AG20443 (cell line): Measurements from ENCODE around the gene CRKL.
A peak's percentile ranks its signal among the peaks of the same experiment; 100 is the strongest.
"Not testable (repeated sequence)": the region's sequence is repeated elsewhere in the genome, so short reads cannot be mapped to it uniquely, and the experiment has no call there.

Experiments used
- DNase-seq: peaks from one replicate; pipeline ENCODE4 v3.0.0; 2012; ENCODE audit warnings: low spot score, mixed read lengths

CRKL gene

DNA sequence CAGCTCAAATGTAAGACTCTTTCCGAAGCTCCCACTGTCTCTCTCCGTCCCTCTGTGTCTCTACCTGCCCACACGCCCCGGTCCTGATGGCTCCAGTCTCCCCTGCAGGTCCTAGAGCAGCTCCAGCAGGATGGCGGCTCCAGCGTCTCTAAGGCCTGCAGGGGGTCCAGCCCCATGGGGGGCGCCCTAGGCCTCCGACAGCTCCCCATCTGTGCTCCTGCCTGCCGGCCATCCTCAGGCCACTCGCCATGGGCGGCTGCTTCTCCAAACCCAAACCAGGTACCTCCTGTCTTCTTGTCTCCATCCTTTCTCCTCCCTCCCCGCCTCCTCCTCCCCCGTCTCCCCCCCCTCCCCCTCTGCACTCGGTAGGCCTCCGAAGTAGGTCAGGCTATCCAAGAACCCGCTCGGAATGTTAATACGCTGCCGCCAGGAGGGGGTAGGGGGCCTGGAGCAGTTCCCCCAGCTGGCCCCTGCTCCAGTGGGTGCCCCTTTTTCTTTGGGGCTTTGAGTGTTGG is 50.5 kb downstream of the CRKL start:
- no peak for DNase-seq

DNA sequence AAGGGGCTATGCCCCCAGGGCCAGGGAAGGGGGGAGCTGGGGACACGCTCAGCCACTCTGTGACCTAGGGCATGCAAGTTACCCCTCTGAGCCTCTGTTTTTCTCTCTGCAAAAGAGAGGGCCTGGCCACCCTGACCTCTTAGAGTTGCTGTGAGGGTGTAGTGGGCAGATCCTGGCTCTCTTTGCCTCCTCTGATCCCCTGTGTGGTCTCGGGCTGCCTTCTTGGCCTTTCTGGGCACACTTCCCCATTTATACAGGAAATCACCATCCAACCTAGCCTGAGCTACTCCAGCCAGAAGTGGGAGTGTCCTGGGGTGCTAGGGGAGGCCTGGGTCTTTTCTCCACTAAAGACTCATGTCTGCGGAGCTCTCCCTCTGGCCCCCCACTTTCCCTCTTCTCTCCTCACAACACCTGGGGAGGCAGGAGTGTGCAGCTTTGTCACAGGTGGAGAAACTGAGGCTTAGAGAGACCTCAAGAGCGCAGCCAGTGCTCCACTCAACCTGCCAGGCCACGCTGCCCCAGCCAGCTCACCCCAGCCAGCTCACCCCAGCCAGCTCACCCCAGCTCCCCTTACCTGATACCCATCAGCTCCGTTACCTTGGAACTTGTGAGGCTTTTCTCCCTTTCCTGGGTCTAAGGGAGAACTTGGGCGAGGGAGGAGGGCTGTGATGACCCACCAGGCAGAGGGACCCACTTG is 51.2 kb downstream of the CRKL start:
- DNase-seq: no peak

DNA sequence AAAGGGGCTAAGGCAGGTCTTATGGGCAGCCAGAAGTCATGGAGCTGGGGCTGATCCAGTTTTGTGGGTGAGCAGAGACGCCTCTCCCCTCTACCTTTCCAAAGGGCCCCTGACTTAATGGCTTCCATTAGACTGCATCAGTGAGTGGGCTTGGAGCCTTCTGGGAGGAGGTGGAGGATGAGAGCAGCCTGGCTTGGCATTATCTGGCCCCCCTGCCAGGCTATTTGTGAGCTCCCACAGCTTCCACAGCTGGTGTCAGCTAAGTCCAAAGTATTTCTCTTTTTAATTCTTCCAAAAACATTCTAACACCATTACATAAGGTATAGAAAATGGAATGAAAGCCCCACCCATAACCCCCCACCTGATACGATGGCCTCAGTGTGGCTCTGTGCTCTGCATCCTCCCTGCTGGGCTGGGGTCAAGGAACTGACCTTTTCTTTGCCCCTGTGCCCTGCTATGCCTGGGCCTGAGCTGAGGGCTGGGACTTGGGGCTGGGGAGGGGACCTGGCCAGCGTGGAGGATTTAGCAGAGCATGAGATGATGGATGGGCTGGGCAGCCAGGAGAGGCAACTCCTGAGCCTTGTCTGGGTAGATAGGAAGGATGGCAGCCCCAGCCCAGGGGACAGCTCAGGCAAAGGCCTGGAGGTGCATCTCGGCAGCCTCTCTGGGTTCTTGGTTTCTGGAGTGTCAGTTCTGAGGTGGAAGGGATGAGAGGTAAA is 53.9 kb downstream of the CRKL start:
- DNase-seq: no peak

DNA sequence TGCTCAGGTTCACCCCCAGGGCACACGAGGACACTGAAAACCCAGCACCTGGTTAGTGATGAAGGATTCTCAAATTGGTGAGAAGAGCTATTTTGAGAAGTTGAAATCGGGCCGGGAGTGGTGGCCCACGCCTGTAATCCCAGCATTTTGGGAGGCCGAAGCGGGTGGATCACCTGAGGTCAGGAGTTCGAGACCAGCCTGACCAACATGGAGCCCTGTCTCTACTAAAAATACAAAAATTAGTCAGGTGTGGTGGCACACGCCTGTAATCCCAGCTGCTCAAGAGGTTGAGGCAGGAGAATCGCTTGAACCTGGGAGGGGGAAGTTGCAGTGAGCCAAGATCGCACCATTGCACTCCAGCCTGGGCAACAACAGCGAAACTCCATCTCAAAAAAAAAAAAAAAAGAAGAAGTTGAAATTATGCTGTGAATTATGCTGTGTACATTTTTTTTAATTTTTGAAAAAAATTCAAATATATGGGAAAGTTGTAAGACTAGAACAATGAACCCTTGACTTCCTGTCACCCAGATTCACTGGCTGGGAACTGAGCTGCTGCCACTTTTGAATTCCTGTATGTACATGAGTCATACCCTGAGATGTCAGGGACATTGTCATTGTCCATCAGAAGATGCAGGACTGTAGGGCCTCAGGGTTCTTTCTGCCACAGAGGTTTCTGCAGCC is 54.9 kb downstream of the CRKL start:
- not testable (repeated sequence) for DNase-seq

DNA sequence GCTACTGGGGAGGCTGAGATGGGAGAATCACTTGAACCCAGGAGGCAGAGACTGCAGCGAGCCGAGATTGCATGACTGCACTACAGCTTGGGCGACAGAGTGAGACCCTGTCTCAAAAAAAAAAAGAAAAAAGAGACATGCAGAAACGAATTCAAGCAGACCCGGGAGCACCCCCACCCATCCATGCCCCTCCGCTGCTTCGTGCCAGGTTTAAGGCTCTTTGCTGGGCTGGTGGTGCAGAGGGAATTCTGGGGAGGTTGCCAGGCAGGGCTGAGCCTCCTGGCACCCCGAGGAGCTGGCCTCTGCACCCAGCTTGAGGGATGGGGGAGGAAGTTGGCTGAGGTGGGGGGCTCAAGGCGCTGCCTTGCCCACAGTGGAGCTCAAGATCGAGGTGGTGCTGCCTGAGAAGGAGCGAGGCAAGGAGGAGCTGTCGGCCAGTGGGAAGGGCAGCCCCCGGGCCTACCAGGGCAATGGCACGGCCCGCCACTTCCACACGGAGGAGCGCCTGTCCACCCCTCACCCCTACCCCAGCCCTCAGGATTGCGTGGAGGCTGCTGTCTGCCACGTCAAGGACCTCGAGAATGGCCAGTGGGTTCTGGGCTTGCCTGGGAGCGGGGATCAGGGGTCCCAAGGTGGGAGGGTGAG is 55.8 kb downstream of the CRKL start:
- DNase-seq: no peak

DNA sequence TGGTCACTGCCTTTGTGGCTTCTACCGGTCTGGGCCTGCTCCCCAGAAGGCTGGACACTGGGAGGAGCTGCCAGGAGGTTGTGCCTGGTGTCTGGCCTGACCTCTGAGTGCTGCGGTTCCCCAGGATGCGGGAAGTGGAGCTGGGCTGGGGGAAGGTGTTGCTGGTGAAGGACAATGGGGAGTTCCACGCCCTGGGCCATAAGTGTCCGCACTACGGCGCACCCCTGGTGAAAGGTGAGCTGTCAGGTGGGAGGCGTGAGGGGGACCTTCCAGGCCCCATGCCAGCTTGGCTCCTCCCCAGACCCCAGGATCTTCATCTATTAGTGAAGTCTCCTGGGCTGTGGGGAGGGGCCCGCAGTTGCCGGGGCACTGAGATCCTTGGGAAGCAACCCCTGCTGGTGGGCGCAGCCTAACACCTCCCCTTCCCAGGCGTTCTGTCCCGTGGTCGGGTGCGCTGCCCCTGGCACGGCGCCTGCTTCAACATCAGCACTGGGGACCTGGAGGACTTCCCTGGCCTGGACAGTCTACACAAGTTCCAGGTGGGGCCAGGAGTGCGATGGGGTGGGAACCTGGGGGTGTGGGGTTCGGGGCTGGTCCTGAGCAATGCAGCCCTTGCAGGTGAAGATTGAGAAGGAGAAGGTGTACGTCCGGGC is 56.6 kb downstream of the CRKL start:
- DNase-seq: no peak

DNA sequence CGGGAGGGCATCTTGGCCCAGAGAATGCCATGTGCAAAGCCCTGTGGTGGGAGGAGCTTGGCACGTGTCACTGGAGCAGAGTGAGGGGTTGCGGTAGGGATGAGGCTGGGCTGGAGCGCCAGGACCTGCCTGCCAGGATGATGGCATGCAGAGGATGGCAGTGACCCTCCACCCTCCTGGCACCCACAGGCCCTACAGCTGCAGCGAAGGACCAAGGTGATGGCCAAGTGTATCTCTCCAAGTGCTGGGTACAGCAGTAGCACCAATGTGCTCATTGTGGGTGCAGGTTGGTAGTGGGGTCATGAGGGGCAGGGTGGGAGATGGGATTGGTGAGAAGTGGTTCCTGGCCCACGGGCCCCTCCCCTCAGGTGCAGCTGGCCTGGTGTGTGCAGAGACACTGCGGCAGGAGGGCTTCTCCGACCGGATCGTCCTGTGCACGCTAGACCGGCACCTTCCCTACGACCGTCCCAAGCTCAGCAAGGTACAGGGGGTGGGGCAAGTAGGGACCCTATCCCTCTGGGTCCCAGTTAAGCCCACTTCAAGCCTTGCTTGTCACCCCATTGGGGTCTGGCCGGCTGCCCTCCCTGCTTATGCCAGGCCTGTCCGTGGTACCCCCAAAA is 57.2 kb downstream of the CRKL start:
- DNase-seq: no peak

DNA sequence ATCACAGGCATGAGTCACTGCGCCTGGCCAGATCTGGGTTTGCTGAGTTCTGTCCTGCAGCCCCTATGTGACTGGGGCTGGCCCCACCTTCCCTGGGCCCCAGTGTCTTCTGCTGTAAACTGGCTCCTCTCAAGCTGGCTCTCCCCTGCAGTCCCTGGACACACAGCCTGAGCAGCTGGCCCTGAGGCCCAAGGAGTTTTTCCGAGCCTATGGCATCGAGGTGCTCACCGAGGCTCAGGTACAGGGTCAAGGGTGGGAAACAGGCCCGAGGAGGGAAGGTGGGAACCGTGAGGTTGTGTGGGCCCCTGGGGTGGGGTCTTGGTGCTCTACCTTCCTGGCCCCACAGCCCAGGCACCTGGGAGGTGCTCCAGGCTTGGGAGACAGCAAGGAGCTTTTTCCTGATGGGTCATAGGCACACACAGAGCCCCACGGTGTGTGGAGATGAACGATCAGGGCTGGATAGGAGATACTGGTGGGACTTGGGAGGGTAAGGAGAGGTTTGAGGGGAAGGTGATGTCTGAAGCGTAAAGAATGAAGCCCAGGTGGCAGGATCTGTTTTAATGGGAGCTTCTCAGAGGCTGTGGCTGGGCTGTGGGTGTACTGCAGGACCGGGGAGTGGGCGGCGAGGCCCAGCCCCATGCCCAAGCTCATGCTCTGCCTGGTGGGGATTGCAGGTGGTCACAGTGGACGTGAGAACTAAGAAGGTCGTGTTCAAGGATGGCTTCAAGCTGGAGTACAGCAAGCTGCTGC is 58.5 kb downstream of the CRKL start:
- DNase-seq: no peak

DNA sequence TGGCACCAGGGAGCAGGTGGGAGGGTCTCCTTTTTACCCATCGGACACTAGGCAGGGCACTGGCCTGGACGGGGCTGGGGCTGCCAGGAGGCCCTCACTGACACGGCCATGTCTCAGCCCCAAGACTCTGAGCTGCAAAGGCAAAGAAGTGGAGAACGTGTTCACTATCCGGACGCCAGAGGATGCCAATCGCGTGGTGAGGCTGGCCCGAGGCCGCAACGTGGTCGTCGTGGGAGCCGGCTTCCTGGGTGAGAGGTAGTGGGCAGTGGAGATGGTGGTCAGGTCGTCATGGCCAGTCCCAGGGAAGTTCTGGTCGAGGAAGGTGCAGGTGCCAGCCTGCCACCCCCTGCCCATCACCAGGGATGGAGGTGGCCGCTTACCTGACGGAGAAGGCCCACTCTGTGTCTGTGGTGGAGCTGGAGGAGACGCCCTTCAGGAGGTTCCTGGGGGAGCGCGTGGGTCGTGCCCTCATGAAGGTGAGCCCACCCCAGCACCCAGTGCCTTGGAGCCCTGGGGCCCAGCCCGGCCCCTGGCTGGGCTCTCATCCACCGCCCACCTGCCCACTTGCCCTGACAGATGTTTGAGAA is 59.2 kb downstream of the CRKL start:
- no peak for DNase-seq

DNA sequence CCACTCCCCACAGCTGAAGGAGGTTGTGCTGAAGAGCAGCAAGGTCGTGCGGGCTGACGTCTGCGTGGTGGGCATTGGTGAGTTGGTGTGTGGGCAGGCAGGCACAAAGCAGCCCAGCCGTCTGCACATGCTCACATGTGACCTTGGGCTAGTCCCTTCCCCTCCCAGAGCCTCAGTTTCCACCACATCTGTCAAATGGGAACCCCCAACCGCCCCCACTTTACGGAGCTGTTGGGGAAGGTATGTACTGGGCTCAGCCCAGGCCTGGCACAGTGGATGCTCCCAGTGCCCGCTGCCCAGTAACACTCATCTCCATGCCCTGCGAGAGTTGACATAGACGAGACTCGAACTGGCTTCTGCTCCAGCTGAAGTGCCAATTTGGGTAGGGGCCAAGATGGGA is 59.8 kb downstream of the CRKL start:
- DNase-seq: no peak

DNA sequence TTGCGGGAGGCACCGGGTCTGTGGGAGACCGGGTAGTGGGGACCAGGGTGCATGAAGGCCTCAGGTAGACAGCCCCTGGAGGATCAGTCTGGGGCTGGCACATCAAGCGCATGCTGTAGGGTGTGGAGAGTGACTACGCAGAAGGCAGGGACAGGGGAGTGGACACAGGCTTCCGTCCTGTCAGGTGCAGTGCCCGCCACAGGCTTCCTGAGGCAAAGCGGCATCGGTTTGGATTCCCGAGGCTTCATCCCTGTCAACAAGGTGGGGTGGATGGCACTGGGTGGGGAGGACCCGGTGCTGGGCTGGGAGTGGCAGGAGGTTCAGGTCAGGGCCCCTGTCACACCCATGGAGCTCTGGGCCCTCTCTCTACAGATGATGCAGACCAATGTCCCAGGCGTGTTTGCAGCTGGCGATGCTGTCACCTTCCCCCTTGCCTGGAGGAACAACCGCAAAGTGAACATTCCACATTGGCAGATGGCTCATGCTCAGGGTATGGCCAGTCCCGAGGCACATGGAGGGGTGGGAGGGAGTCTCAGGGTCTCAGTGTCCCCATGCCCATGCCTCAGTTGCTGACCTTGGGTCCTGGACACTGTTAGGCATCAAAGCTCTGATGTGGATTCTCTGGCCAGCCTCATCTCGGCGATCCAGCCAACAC is 60.4 kb downstream of the CRKL start:
- no peak for DNase-seq

DNA sequence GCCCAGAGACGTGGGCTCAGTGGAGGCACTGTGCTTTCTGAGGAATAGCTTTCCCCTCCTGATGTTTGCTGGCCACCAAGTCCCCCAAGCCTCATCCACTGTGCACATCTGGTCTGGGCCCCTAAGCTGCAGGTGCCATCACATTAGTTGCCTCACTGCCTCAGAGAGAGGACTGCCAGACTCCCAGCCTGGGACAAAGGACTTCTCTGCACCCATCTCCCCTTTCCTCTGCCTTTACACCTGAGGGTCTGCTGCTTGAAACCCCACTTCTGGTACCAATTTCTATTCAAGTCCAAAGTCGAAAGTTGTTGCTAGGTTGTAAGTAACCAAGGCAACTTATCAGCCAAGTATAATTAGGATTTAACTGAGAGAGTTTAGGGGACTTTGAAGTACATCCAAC is 61.2 kb downstream of the CRKL start:
- DNase-seq: no peak

DNA sequence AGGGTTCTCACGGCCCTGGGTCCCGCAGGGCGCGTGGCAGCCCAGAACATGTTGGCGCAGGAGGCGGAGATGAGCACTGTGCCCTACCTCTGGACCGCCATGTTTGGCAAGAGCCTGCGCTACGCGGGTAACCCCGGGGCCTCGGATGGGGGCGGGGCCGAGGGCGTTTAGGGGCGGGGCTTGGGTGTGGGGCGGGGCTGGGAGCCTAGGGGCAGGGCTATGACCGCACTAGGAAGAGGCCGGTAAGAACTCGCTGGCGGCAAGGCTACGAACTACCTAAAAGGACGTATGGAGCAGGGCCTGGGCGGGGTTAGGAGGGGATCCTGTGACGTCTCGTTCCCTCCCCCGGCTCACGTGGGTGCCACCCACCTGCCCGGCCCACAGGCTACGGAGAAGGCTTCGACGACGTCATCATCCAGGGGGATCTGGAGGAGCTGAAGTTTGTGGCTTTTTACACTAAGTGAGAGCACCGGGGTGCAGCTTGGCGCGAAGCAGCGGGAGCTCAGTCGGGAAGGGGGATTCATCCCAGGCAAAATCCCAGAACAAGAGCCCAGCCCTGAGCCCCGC is 62.1 kb downstream of the CRKL start:
- DNase-seq: peak; percentile 75

DNA sequence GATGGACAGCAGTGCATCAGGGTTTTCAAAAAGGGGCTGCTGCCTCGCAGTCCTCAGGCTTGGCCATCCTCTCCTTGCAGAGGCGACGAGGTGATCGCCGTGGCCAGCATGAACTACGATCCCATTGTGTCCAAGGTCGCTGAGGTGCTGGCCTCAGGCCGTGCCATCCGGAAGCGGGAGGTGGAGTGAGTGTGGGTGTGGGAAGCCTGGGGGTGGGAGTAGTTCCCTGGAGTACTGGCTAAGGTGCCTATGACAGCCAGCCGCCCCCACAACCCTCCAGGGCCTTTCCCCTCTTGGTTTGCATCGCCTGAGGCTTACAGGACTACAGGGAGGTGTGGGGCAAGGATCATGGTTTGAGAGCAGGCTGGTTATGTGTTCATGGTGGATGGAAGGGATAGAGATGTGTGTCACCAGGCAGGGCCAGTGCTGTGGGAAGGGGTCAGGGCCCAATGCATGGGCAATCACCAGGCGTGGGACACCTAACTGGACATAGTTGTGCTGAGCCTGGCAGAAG is 62.8 kb downstream of the CRKL start:
- DNase-seq: no peak

DNA sequence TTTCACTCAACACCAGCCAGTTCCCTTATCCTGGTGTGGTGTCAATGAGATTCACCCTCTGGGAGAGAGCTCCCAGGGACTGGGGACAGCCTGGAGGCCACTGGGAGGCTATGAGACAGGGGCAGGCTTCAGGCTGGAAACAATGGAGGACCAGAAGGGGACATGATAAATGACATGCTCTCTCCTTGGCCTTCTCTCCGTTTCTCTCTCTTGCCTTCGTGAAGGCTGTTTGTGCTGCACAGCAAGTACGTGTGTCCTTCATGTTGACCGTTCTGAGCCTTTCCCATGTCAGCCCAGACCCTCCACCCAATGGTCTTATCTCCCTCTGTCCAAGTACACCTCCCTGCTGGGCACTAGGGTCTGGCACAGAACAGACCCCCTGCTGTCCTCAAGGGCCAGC is 63.3 kb downstream of the CRKL start:
- DNase-seq: no peak

DNA sequence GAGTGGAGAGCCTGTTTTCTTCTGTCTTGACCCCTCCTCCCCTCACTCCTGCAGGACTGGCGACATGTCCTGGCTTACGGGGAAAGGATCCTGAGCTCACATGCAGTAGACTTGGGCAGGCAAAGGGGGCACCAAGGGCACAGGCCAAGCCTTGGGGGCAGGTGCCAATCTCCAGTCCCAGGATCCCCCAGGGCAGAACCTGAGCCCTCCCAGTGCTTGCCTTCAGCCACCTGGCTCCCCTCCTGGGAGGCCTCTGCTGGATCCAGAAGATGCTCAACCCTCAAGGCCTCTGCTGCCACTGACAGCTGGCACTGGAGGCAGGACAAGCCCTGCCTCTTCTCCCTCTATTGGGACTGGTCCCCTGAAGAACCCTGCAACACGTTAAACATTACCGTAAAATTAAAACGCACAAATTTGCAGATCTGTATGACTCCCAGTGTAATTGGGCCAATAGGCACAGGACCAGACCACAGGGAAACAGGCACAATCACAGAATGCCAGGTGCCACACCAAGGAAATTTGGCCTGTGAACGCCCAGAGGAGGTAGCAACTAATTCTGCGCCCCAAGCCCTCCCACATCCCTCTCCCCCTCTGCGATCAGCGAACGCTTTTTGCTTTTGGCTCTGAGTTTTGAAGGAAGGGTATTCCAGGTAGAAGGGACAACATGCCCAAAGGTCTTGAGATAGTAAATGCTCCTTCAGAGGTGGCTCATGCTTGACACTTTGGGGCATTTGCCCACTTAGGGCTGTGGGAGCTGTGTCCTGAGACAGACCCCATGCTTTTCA is 63.9 kb downstream of the CRKL start:
- DNase-seq: no peak

DNA sequence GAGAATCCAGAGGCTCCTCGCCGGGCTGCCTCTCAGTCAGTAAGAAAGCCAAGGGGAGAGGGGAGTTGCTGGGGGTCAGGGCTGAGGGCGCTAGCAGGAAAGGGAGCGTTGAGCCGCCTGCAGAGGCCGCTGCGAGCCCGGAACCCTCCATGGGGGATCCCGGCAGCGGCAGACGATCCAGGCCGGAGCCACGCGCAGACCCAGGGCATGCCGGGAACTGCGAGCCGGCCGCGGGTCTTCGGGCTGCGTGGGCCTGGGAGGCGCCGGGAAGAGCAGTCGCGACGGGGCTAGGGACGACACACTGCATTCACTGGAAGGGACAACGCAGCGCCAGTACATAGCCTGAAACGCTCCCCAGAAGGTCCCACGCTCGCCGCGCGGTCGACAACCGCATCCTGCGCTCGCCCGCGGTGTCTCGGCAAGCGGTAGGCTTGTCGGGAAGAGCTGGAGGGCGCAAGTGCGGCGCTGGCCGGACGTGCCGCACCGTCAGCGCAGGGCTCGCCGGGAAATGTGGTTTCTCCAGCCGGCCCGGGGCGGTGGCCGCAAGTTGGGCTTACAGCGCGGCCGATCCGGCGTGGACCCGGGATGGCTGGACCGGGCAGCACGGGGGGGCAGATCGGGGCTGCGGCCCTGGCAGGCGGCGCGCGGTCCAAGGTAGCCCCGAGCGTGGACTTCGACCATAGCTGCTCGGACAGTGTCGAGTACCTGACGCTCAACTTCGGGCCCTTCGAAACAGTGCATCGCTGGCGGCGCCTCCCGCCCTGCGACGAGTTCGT is 64.8 kb downstream of the CRKL start, which contains the start of gene LZTR1:
Gene LZTR1 (plus strand): TSS at position 511 of the 776 bp plus-strand sequence. CDS start 75 bp downstream, at position 586.
- DNase-seq: peak; percentile 95

DNA sequence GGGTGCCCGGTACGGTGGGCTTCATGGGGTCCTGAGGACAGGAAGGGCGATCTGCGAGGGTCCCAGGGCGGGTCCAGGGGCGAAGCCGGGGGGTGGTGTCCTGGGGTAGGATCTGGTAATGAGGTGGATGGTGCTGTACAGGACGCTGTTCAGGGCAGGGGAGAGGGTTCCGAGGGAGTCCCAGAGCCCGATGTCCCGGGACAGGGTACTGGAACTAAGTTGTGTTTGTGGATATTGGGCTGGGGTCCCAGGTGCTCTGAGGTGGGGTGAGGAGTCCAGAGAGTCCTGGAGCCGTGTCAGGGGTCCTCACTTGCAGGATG is 65.3 kb downstream of the CRKL start:
- no peak for DNase-seq
